Ovary (tissue), 9 donors: ENCODE results near the gene RCAN3. TPM values are rescaled to one million over a fixed set of nuclear protein-coding genes. Genes with fewer than 3 reads are reported as not detected.

Source experiments
- DNase-seq, 5 donors: peaks; one replicate each; pipeline ENCODE4 v3.0.0-alpha.2; 2019 to 2020
- H3K27ac ChIP-seq, 2 donors: fragments of 200-600 bp; one replicate each; pipeline versions ENCODE4 v1.5.1 to v1.8.0; 2019 to 2022
- H3K27me3 ChIP-seq: fragments of 200-600 bp; one replicate; pipeline ENCODE4 v1.8.0; 2022
- H3K36me3 ChIP-seq: fragments of 200-600 bp; sonication (generic); one replicate; pipeline ENCODE4 v1.5.1; 2019
- H3K4me1 ChIP-seq: one replicate; pipeline ENCODE4 v1.8.1; 2013; ENCODE audit warnings: mild to moderate bottlenecking, moderate library complexity; ENCODE audit not compliant: insufficient read depth
- H3K4me3 ChIP-seq: fragments of 200-600 bp; sonication (generic); one replicate; pipeline ENCODE4 v1.5.1; 2017
- H3K9me3 ChIP-seq, 2 donors: fragments of 200-600 bp in 1 of 2; sonication (generic) in 1 of 2; one replicate each; pipeline versions ENCODE4 v1.5.1 to v1.8.1; 2013 to 2019; ENCODE audit warnings: mild to moderate bottlenecking in 1 of 2, moderate library complexity in 1 of 2
- CTCF ChIP-seq, 3 donors: fragments of 450-650 bp in 2 of 3; fragments of 200-600 bp in 1 of 3; IDR thresholded peaks; one replicate each; pipeline versions ENCODE4 v1.5.1 to v1.8.0; 2016 to 2022; ENCODE audit warnings: antibody characterized with exemption in 3 of 3, mild to moderate bottlenecking in 1 of 3
- EP300 ChIP-seq: sonication (generic); formaldehyde crosslinking; IDR thresholded peaks from one replicate; pipeline ENCODE4 v1.6.1; 2017; ENCODE audit warnings: antibody characterized with exemption
- POLR2A ChIP-seq: fragments of 450-650 bp; IDR thresholded peaks from one replicate; pipeline ENCODE4 v1.6.1; 2017; ENCODE audit warnings: antibody characterized with exemption, mild to moderate bottlenecking, moderate library complexity
- WGBS, 3 donors: extraction: QIAGEN DNeasy Blood & Tissue Kit in 1 of 3; methylation state at CpG; one replicate each; pipeline versions ENCODE4 v1.1.5 to v1.1.7; 2013 to 2017; 5-methylcytosine and 5-hydroxymethylcytosine counted together
- intact Hi-C, 4 donors: fragments of 100-400 bp; cut with DNase I; formaldehyde crosslinking; loops; one replicate each; pipeline versions ENCODE4 v1.11.0 to v1.15.1; 2022 to 2023
- polyA plus RNA-seq, 2 donors: library from polyadenylated mRNA; stranded (reverse); fragments of 200-250 nt in 1 of 2; fragments of 350-450 nt in 1 of 2; fragmentation: Illumina TruSeq in 1 of 2; extraction: RNeasy Lipid Tissue Mini Kit (QIAGEN cat#74804) in 1 of 2; gene quantifications; one replicate each; pipeline ENCODE4 v1.2.3, GENCODE V29; 2013 to 2014
- total RNA-seq, 7 donors: library from RNA; depleted of rRNA in 2 of 7; stranded (reverse); fragments of >200 nt in 2 of 7; fragmentation: NEBNext Ultra II Directional in 3 of 7; extraction: Animal tissue kit (Norgen Biotek cat#: 25700) in 3 of 7; gene quantifications; one replicate each; pipeline versions ENCODE4 v1.1.0 to v1.2.4, GENCODE V29; 2016 to 2023
- donor health status: DM: no; HTN: no; CAD: no; lungs with moderate emphysema.
- donor health status: DM: no; HTN: no; CAD: no.
- donor health status: Bipolar disorder and iron deficiency.
- donor health status: DM: yes; HTN: yes; CAD: no.
- donor health status: DM: no; HTN: no; CAD: no.
- donor health status: DM: yes; HTN: yes; CAD: no.

Gene RCAN3
- total and polyA plus RNA-seq, 9 donors: 0.25 to 12.4 (median 2.1) TPM

- Histone ChIP-seq H3K4me3 (no peak overlapping the region), H3K4me1 (no peaks in the 10 kb centered on the region), H3K27me3 (no peaks in the 10 kb centered on the region), H3K36me3 (no peaks in the 10 kb centered on the region), H3K9me3 (no peaks in the 10 kb centered on the region), H3K27ac (no peak overlapping the region)
- intact Hi-C loops: no loop called here
- WGBS, 3 donors: 65 to 82% (median 69%) methylated on average over 2 of the region's 2 CpGs
- DNase-seq: no peak
- no peak for TF ChIP-seq CTCF (IDR thresholded peaks at IDR 0.05)
- TF ChIP-seq EP300: no peak
- TF ChIP-seq POLR2A: no peak
Measured at GRCh38 chr1:24481101-24481500, 21.5 kb upstream of the RCAN3 start.

GRCh38 chr1:24481843-24482610 lies 20.6 kb upstream of the RCAN3 start:
- no peak for DNase-seq
- WGBS, 3 donors: 86 to 91% (median 90%) methylated on average over 16 of the region's 16 CpGs

GRCh38 chr1:24483441-24483840 lies 19.2 kb upstream of the RCAN3 start:
- Histone ChIP-seq H3K4me3 (no peak overlapping the region), H3K9me3 (no peaks in the 10 kb centered on the region), H3K27me3 (no peaks in the 10 kb centered on the region), H3K27ac (no peak overlapping the region), H3K36me3 (no peaks in the 10 kb centered on the region), H3K4me1 (no peaks in the 10 kb centered on the region)
- WGBS, 3 donors: 81 to 90% (median 86%) methylated on average over 5 of the region's 5 CpGs
- TF ChIP-seq POLR2A (no peak), CTCF (IDR thresholded peaks at IDR 0.05) (no peak), EP300 (no peak)
- intact Hi-C loops: no loop called here
- no peak for DNase-seq

More at GRCh38 chr1:24481843-24482610, 20.6 kb upstream of the RCAN3 start:
- no peaks in the 10 kb centered on the region for H3K36me3 ChIP-seq
- no peaks in the 10 kb centered on the region for H3K9me3 ChIP-seq
- no peaks in the 10 kb centered on the region for H3K4me1 ChIP-seq
- no peak overlapping the region for H3K4me3 ChIP-seq
- TF ChIP-seq EP300: no peak
- no peak for TF ChIP-seq CTCF (IDR thresholded peaks at IDR 0.05)
- TF ChIP-seq POLR2A: no peak
- H3K27ac ChIP-seq: no peak overlapping the region
- no peaks in the 10 kb centered on the region for H3K27me3 ChIP-seq
- intact Hi-C loops: no loop called here

GRCh38 chr1:24484199-24484598 lies 18.4 kb upstream of the RCAN3 start:
- DNase-seq: no peak
- no peaks in the 10 kb centered on the region for H3K4me1 ChIP-seq
- intact Hi-C loops: no loop called here
- 52 to 66% (median 65%) methylated on average over 4 of the region's 4 CpGs for WGBS, 3 donors
- H3K27me3 ChIP-seq: no peaks in the 10 kb centered on the region
- no peaks in the 10 kb centered on the region for H3K36me3 ChIP-seq
- no peaks in the 10 kb centered on the region for H3K9me3 ChIP-seq
- TF ChIP-seq CTCF (IDR thresholded peaks at IDR 0.05) (no peak), POLR2A (no peak), EP300 (no peak)
- no peak overlapping the region for H3K27ac ChIP-seq
- no peak overlapping the region for H3K4me3 ChIP-seq
